ENCODE data around the gene TESMIN. TPM values are rescaled to one million over a fixed set of nuclear protein-coding genes. Genes with fewer than 3 reads are reported as not detected.

Gene TESMIN
- total RNA-seq, 1 experiment from 2014 or later: 24.8 TPM

DNA sequence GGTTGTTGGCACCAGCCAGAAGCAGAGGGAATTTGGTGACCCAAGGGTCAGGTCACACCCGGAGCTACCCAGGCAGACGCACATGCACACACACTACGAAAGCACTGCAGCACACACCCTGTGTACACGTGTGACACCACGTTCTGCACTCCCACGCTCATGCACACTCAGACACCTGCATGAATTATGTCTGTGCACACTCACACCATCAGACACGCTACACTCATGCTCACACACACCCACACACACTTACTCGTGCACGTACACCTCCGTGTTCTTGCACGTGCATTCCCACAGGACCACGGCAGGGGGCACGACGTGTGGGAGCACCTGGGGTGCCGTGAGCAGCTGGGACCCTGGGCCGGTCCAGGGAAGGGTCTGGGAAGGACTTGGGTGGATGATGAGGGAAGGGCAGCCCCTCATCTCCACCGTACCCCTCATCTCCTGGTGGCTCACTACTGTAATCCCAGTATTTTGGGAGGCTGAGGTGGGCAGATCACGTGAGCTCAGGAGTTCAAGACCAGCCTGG lies 87.8 kb downstream of the TESMIN start:
- no peaks in the 10 kb centered on the region for H3K9me2 ChIP-seq (ENCODE audit: insufficient read depth)
- no peak overlapping the region for H3K9ac ChIP-seq (ENCODE audit: low read length)
- BruUV-seq (replicated peaks): no TSS peak
- H3K4me3 ChIP-seq (replicated peaks in 1 of 2; ENCODE audit: low read depth in 1 of 2, low read length in 2 of 2): no peak overlapping the region
- DNase-seq (ENCODE audit: low read depth, low spot score) (no peak), ATAC-seq (no peak)
- H3K79me2 ChIP-seq (ENCODE audit: insufficient read depth, low read length): no peaks in the 10 kb centered on the region
- no peaks in the 10 kb centered on the region for H3K4me1 ChIP-seq (ENCODE audit: control insufficient read depth in 1 of 2, insufficient read depth in 2 of 2, low read length in 2 of 2)
- H3K27ac ChIP-seq (ENCODE audit: low read depth, low read length): no peak overlapping the region
- ChIA-PET RAD21 (ENCODE audit: low non-redundant PET in 1 of 2, low total read pairs in 2 of 2, uncharacterized antibody in 2 of 2, unreplicated experiment in 2 of 2) (no interaction called here), CTCF (no interaction called here), POLR2A (no interaction called here)
- no peak overlapping the region for H2AFZ ChIP-seq (ENCODE audit: low read depth, low read length, poor library complexity, severe bottlenecking)
- no peak overlapping the region for H3K4me2 ChIP-seq (ENCODE audit: low read length)
- H3K9me3 ChIP-seq (ENCODE audit: control insufficient read depth in 1 of 2, insufficient read depth in 1 of 2, low read depth in 1 of 2, low read length in 2 of 2): no peaks in the 10 kb centered on the region
- TF ChIP-seq ZFX (IDR thresholded peaks at IDR 0.05) (no peak), SP1 (IDR thresholded peaks at IDR 0.05; ENCODE audit: low read depth) (no peak), ZBTB33 (IDR thresholded peaks at IDR 0.05; ENCODE audit: extremely low read depth, insufficient replicate concordance, low read length) (no peak), ATF3 (IDR thresholded peaks at IDR 0.05) (no peak), CTCF (IDR thresholded peaks at IDR 0.05 in 2 of 3, conservative IDR thresholded peaks at IDR 0.05 in 1 of 3; ENCODE audit: borderline replicate concordance in 1 of 3, insufficient read depth in 1 of 3, low read depth in 2 of 3, low read length in 2 of 3) (no peak), POLR2A (IDR thresholded peaks at IDR 0.05; ENCODE audit: borderline replicate concordance, extremely low read depth, insufficient read depth, insufficient read length) (no peak), JUND (IDR thresholded peaks at IDR 0.05) (no peak), MAX (IDR thresholded peaks at IDR 0.05) (no peak), YY1 (IDR thresholded peaks at IDR 0.05; ENCODE audit: extremely low read depth, insufficient replicate concordance, low read depth, low read length) (no peak), RAD21 (IDR thresholded peaks at IDR 0.05; ENCODE audit: low read depth) (no peak), EZH2phosphoT487 (IDR thresholded peaks at IDR 0.05; ENCODE audit: borderline replicate concordance) (no peak), SIN3A (IDR thresholded peaks at IDR 0.05; ENCODE audit: low read depth) (no peak), FOSL1 (IDR thresholded peaks at IDR 0.05; ENCODE audit: low read depth) (no peak), POLR2AphosphoS5 (IDR thresholded peaks at IDR 0.05; ENCODE audit: low read depth, low read length) (no peak), EZH2 (IDR thresholded peaks at IDR 0.05) (no peak), ZNF274 (IDR thresholded peaks at IDR 0.05; ENCODE audit: low read depth, low read length) (no peak), CBX3 (IDR thresholded peaks at IDR 0.05; ENCODE audit: low read depth) (no peak)
- TF ChIP-seq, protein P1, sequence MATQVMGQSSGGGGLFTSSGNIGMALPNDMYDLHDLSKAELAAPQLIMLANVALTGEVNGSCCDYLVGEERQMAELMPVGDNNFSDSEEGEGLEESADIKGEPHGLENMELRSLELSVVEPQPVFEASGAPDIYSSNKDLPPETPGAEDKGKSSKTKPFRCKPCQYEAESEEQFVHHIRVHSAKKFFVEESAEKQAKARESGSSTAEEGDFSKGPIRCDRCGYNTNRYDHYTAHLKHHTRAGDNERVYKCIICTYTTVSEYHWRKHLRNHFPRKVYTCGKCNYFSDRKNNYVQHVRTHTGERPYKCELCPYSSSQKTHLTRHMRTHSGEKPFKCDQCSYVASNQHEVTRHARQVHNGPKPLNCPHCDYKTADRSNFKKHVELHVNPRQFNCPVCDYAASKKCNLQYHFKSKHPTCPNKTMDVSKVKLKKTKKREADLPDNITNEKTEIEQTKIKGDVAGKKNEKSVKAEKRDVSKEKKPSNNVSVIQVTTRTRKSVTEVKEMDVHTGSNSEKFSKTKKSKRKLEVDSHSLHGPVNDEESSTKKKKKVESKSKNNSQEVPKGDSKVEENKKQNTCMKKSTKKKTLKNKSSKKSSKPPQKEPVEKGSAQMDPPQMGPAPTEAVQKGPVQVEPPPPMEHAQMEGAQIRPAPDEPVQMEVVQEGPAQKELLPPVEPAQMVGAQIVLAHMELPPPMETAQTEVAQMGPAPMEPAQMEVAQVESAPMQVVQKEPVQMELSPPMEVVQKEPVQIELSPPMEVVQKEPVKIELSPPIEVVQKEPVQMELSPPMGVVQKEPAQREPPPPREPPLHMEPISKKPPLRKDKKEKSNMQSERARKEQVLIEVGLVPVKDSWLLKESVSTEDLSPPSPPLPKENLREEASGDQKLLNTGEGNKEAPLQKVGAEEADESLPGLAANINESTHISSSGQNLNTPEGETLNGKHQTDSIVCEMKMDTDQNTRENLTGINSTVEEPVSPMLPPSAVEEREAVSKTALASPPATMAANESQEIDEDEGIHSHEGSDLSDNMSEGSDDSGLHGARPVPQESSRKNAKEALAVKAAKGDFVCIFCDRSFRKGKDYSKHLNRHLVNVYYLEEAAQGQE (IDR thresholded peaks at IDR 0.05; ENCODE audit: low read depth): no peak
- H4K20me1 ChIP-seq (ENCODE audit: insufficient read depth): no peaks in the 10 kb centered on the region
- intact Hi-C loops (cut with micrococcal nuclease): no loop called here
- H3K36me3 ChIP-seq (ENCODE audit: control insufficient read depth in 1 of 2, insufficient read depth in 2 of 2, low read length in 2 of 2): no peaks in the 10 kb centered on the region
- no peaks in the 10 kb centered on the region; the same call in 1 of the 2 replicates for H3K27me3 ChIP-seq (ENCODE audit: insufficient read depth, low read length)
